HTERT RPE-1 (cell line): ENCODE measurements around the gene ZBTB20.

Experiments used
- in situ Hi-C: fragments of 300-500 bp; cut with MboI; formaldehyde crosslinking; loops from 4 replicates; pipeline ENCODE4 v1.14.3; 2020; ENCODE audit warnings: low sequenced_read_pairs

Gene ZBTB20

DNA sequence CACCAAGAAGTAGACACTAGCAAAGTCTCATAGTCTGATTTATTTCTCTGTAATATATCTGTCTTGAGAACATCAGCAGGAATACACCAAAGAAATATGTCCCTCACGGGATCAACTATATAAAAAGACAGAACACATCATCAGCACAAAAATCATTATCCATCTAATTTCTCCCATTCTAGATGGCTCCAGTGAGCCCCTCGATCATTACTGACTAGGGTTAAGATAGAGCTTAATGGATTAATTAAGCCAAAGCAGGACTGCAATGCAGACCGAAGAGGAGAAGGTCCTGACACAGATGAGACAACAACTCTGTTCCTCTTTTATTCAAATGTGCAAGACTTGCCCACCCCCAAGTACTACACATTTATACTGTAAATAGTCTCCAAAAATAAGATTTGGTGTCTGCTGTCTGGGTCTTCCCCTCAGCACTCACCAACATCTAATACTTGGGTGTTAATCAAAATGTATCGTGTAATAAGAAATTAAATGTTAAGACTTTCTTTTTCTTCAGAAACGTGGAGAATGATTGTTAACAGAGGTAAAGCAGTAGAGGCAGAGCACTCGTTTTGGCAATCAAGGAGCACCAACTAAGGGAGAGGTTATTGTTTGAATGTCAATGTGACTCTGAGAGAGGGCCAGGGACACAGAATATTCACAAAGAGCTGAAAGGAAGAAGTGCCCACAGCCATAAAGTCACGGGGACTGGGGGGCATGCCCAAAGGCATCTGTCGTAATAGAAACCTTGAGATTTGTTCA, 719.6 kb downstream of the ZBTB20 start:
- in situ Hi-C loops = no loop called here

DNA sequence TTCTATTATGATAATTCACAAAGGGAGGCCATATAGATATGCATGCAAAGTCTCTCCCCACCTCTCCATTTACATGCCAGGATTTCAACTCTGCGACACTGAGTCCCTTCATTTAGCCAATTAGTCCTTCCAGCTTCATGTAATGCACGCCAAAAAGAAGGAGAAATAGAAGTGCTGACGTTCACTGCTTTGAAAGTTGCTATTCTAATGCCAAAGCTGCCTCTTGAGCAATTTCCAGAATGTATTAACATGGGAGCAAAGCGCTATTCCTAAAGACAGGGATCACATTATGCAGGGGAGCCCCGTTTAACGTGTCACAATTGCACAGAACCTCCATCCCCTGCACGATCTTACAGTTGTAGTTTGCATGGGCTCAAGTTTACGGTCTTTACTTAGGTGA, 722.8 kb downstream of the ZBTB20 start:
- in situ Hi-C loops = no loop called here

DNA sequence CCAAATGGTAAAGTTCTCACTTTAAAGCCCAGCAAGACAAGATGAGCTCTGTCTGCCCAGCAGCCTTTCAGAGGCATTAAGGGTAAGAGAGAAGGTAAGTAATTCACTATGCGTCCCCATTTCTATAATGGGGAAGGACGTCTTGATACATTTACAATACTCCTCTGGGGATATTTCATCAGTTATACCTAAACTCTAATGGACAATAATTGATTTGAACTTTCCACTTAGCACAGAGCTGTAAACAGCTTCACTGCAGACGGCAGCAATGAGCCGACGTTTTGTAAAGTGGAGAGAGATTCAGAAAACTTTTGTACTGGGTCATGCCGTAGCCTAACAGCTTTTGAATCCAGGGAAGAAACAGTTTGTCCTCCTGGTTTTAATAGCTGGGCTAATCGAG, 725.9 kb downstream of the ZBTB20 start:
- in situ Hi-C loops = no loop called here

DNA sequence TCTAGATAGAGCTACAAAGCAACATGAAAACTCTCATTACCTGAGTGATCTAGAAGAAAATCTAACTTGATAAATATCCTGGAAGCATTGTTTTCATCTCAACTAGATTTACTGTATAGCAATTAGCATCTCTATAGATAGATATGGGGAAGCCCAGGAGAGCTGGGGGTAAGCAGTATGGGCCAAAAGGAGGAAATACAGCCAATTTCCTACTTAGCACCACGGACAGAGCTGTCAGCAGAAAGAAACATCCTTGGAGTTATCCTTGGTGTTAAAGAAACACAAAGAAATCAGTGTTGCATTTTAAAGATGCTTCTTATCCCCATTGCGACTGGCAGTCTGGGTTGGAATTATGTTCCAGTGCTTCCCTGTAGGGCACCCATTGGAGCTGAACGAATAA, 727.0 kb downstream of the ZBTB20 start:
- in situ Hi-C loops = no loop called here

DNA sequence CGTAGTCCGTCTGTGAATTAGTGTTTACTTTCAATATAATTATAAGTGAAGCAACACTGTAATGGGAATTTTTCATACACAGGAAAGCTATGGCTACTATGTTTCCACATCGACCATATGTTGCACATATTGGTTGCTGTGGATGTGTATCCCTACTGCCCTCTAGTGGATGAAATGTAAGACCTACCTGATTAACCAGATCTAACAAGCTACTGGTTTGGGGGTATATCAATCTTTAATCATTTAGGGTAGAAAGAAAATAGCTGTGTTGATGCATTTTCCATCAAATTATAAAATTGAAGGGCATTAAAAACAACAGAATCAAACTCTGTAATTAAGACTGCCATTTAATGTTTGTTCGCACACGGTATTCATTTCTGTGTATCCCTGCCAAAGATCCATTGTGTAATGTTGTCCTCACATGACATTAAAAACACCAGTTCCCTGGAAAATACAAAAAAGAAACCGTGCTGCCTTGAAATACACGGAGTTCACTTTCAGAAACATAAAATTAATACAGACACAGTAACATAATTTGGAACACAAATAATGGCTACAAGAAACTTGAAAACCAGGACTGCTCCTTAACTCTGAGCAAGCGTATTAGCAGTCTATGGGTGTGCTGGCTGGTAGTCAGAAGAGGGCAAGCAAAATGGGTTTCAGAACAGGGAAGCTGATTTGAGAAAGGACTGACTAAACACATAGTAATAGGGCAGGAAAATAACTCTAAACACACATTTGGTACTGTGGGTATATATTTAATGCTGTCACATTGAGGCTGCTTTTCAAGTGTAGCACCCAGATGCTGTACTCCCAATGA, 728.2 kb downstream of the ZBTB20 start:
- in situ Hi-C loops = no loop called here

DNA sequence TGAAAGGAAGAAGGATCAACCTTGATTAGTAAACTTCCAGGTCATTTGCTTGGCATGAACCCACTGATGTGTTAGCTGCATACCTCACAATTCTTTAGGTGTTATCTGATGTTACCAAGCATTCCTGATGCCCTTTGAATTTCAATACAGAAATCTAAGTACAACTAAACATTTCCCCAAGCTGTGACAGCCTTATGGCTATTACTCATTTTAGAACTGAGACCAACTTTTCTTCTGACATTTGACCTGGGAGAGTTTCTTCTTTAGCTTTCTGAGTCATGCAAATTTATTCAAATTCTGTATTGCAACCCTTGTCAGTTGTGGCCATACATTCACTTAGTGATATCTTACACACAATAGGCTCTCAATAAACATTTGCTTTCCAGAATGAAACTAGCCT, 729.0 kb downstream of the ZBTB20 start:
- in situ Hi-C loops = no loop called here

DNA sequence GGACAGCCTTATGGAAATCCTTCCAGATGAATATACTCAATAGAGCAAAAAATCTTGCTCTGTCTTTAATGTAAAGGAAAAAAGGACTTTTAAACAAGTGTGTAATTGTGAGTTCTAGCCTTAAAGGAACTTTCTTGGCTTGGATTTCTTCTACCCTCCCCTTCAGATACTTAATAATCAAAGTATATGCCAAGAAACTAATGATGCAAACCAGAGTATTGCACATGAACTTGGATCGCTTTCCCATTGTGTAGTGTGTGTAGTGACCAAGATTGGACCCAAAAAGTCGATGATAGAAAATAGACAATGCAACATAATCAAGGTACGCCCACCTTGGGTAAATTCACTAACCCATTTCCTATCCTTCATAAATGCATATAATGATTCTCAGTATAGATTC, 729.4 kb downstream of the ZBTB20 start:
- in situ Hi-C loops = no loop called here

GRCh38 chr3:114417265-114417664, 729.8 kb downstream of the ZBTB20 start:
- in situ Hi-C loops = no loop called here

GRCh38 chr3:114411811-114412803, 735.0 kb downstream of the ZBTB20 start:
- in situ Hi-C loops = no loop called here

DNA sequence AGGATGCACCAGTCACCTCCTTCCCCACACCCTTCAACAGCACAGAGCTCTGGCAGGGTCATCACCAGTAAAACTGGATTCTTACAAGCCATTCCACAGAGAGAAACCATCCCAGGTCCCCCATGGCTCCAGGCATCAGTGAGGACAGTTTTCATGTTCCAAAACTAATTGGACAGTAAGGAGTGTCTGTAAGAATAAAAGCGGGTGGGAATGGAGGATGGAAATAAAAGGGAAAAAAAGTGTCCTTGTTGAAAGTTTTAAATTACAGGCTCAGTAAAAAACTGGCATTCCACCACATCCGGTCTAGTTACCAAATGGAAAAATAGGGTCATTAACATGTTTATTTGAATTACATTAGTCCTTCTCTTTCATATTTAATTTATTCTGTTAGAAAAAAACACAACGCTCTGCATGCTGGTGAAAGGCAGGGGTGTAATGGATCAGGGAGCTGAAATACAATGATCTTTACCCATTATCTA, 735.9 kb downstream of the ZBTB20 start:
- in situ Hi-C loops = no loop called here

GRCh38 chr3:114408736-114409670, 738.1 kb downstream of the ZBTB20 start:
- in situ Hi-C loops = no loop called here

DNA sequence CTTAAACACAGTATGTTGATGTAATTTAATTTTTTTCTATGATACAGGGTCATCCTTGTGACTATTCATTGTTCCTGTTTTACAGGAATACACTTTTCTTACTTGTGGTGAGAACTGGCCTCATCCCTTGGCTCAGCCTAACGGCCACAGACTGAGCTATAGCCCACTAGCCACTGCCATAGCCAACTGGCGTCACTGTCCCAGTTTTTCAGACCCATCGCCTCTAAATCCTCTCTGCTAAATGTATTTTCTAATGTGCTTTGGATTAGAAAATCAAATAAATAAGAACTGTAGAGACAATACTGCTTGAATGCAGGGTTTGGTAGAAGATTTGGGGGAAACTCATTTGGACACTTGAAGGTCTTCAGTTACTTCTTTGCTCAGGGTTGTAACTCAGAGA, 740.2 kb downstream of the ZBTB20 start:
- in situ Hi-C loops = no loop called here

DNA sequence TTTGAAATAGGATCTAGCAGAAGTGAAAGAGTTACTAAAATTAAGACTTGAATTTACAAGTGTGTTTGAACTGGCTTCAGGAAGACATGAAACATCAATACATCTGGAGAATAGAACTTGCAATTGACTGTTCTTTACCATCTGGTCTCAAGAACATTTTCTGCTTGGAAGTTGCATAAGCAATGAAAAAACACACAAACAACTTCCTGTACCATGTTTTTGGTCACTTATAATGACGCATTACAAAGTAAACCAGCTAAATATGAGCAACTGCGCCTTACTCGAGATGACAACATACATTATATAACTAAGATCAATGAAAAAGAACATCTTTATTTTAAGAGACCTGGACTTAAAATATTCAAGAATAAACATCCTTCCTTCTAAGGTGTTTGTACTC, 740.8 kb downstream of the ZBTB20 start:
- in situ Hi-C loops = no loop called here

- in situ Hi-C loops = no loop called here
These were observed 741.7 kb downstream of the ZBTB20 start for GRCh38 chr3:114405202-114405990.

GRCh38 chr3:114404590-114404989, 742.5 kb downstream of the ZBTB20 start:
- in situ Hi-C loops = no loop called here

GRCh38 chr3:114402838-114403237, 744.2 kb downstream of the ZBTB20 start:
- in situ Hi-C loops = no loop called here

- in situ Hi-C loops = no loop called here
These were observed 745.7 kb downstream of the ZBTB20 start for GRCh38 chr3:114401346-114401745.

DNA sequence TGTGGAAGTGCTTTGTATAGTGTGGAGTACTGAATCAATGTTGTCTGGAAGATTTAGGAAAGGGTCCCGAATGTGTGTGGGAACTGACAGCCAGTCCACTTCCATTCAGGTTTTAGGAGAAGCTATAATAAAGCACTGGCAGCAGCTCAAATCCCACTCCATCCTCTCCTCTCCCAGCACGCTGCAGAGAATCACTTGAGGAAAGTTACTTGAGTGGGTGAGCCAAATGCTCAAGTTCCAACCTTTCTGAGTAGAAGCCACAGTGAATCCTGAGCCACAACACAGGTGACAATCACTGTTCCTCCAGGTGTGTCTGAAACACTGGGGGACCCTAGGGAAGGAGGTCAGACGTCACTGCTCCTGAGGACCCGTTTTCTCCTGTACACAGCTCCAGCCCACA, 746.7 kb downstream of the ZBTB20 start:
- in situ Hi-C loops = no loop called here

DNA sequence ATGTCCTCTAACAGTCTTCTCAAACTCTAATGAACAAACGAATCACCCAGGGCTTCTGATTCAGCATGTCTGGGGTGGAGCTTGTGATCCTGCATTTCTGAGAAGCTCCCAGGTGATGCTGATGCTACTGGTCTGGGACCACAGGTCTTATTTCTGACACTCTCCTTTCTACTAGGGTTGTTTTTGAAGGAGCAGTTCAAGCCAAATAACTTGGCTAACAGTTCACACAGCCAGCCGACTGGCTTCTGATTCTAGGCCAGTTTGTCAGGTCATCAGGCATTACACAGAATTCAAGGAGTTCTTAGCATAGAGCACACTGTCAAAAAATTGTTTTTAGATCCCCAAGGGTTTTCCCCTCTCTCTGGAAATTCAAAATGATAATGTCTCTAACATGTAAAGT, 752.5 kb downstream of the ZBTB20 start:
- in situ Hi-C loops = no loop called here
